ENCODE data around the gene BEST4. TPM values are rescaled to one million over a fixed set of nuclear protein-coding genes. Genes with fewer than 3 reads are reported as not detected.

Gene BEST4
- total and polyA plus RNA-seq, 2 donors (not counting 3 experiments of a cell fraction or from before 2014, with no cell fraction given) = 0.21 TPM; not detected in 1

GRCh38 chr1:44821240-44821715, 33.3 kb upstream of the BEST4 start:
- BruUV-seq (replicated peaks) = no TSS peak
- Histone ChIP-seq H3K27me3 (ENCODE audit: control insufficient read depth in 2 of 2, insufficient read depth in 2 of 2, low read length in 2 of 2) (no peaks in the 10 kb centered on the region), H3K4me3 (replicated peaks in 1 of 3; ENCODE audit: insufficient read depth in 1 of 3, low read depth in 1 of 3, low read length in 3 of 3) (no peak overlapping the region), H3K9ac (replicated peaks; ENCODE audit: extremely low read depth, insufficient read depth, low read length) (no peak overlapping the region), H3K4me1 (ENCODE audit: control insufficient read depth, extremely low read depth, insufficient read depth, low read length) (peaks cover 10% of the 10 kb centered on the region), H3K79me2 (ENCODE audit: control insufficient read depth, insufficient read depth, low read length) (no peaks in the 10 kb centered on the region), H3K27ac (ENCODE audit: insufficient read depth, low read depth, low read length) (no peak overlapping the region), H2AFZ (ENCODE audit: low read depth, low read length) (no peak overlapping the region), H4K20me1 (replicated peaks; ENCODE audit: control insufficient read depth, extremely low read depth, insufficient read depth, low read length) (no peaks in the 10 kb centered on the region), H3K9me1 (replicated peaks; ENCODE audit: control insufficient read depth, extremely low read depth, insufficient read depth, low read length) (no peaks in the 10 kb centered on the region), H3K9me3 (replicated peaks; ENCODE audit: control insufficient read depth, insufficient read depth, low read length) (no peaks in the 10 kb centered on the region), H3K4me2 (ENCODE audit: insufficient read depth, low read length) (no peak overlapping the region), H3K36me3 (ENCODE audit: control insufficient read depth in 2 of 2, extremely low read depth in 1 of 2, insufficient read depth in 2 of 2, low read length in 2 of 2) (no peaks in the 10 kb centered on the region)
- ChIA-PET CTCF (interaction anchor here (0.7 to 7.1 kb wide), 7 partner anchors 12 to 193 kb away, joined by 3 to 57 read pairs (median 6); partner anchors contain the start of genes BEST4, BTBD19 and PLK3), POLR2A (interaction anchor here (0.5 to 7.3 kb wide), 4 partner anchors 13 to 46 kb away, joined by 3 to 97 read pairs (median 6); partner anchors contain the start of genes BTBD19, DYNLT4 and RPS8)
- no peak for FAIRE-seq
- DNase-seq (ENCODE audit: low read depth, low spot score) = no peak
- TF ChIP-seq JUN (IDR thresholded peaks at IDR 0.05; ENCODE audit: borderline replicate concordance, insufficient read depth, insufficient read length, low read depth) (no peak), MAX (IDR thresholded peaks at IDR 0.05; ENCODE audit: insufficient read depth, insufficient read length) (no peak)
- dilution Hi-C loops (cut with MboI; ENCODE audit: extremely low pct_ligation_motif_present, low sequenced_read_pairs) = no loop called here
- intact Hi-C loops (cut with micrococcal nuclease) = no loop called here

- Histone ChIP-seq H3K36me3 (ENCODE audit: control insufficient read depth in 2 of 2, extremely low read depth in 1 of 2, insufficient read depth in 2 of 2, low read length in 2 of 2) (peaks cover 2 to 3% of the 10 kb centered on the region in 2 experiments), H3K4me3 (replicated peaks in 1 of 3; ENCODE audit: insufficient read depth in 1 of 3, low read depth in 1 of 3, low read length in 3 of 3) (peak overlapping the region; percentile 5 to 29 (median 17)), H3K79me2 (ENCODE audit: control insufficient read depth, insufficient read depth, low read length) (no peaks in the 10 kb centered on the region), H3K4me2 (ENCODE audit: insufficient read depth, low read length) (peak overlapping the region; percentile 44), H3K27me3 (ENCODE audit: control insufficient read depth in 2 of 2, insufficient read depth in 2 of 2, low read length in 2 of 2) (no peaks in the 10 kb centered on the region), H3K9ac (replicated peaks; ENCODE audit: extremely low read depth, insufficient read depth, low read length) (peak overlapping the region; percentile 90), H3K27ac (ENCODE audit: insufficient read depth, low read depth, low read length) (peak overlapping the region; percentile 91), H2AFZ (ENCODE audit: low read depth, low read length) (peak overlapping the region; percentile 52), H3K9me1 (replicated peaks; ENCODE audit: control insufficient read depth, extremely low read depth, insufficient read depth, low read length) (no peaks in the 10 kb centered on the region), H3K4me1 (ENCODE audit: control insufficient read depth, extremely low read depth, insufficient read depth, low read length) (peaks cover 10% of the 10 kb centered on the region), H4K20me1 (replicated peaks; ENCODE audit: control insufficient read depth, extremely low read depth, insufficient read depth, low read length) (no peaks in the 10 kb centered on the region), H3K9me3 (replicated peaks; ENCODE audit: control insufficient read depth, insufficient read depth, low read length) (no peaks in the 10 kb centered on the region)
- TF ChIP-seq POLR2A (IDR thresholded peaks at IDR 0.05; ENCODE audit: low read depth, low read length) (no peak), EZH2 (IDR thresholded peaks at IDR 0.05; ENCODE audit: borderline replicate concordance, low read depth, low read length, severe bottlenecking) (no peak), GATA2 (IDR thresholded peaks at IDR 0.05; ENCODE audit: insufficient read depth, insufficient read length, low read depth, low read length) (no peak), FOS (IDR thresholded peaks at IDR 0.05; ENCODE audit: borderline replicate concordance, insufficient read depth, low read length) (no peak), CTCF (IDR thresholded peaks at IDR 0.05; ENCODE audit: extremely low read depth in 1 of 2, insufficient read depth in 1 of 2, low read depth in 1 of 2, low read length in 2 of 2) (no peak), JUN (IDR thresholded peaks at IDR 0.05; ENCODE audit: borderline replicate concordance, insufficient read depth, insufficient read length, low read depth) (no peak), POLR2AphosphoS5 (IDR thresholded peaks at IDR 0.05; ENCODE audit: insufficient read depth, low read depth, low read length) (no peak), MAX (IDR thresholded peaks at IDR 0.05; ENCODE audit: insufficient read depth, insufficient read length) (no peak), MYC (IDR thresholded peaks at IDR 0.05; ENCODE audit: low read depth, low read length) (no peak)
- ChIA-PET CTCF (interaction anchor here (0.7 to 7.1 kb wide), 6 partner anchors 12 to 194 kb away, joined by 3 to 57 read pairs (median 9); partner anchors contain the start of genes BEST4, BTBD19 and PLK3), POLR2A (interaction anchor here (1.6 to 7.3 kb wide), 4 partner anchors 12 to 45 kb away, joined by 3 to 97 read pairs (median 28); partner anchors contain the start of genes BTBD19, DYNLT4, PLK3 and RPS8)
- dilution Hi-C loops (cut with MboI; ENCODE audit: extremely low pct_ligation_motif_present, low sequenced_read_pairs) = no loop called here
- no TSS peak for BruUV-seq (replicated peaks)
- intact Hi-C loops (cut with micrococcal nuclease) = no loop called here
- FAIRE-seq = no peak
- no peak for DNase-seq (ENCODE audit: low read depth, low spot score)
Measured at GRCh38 chr1:44820328-44821239, 32.6 kb upstream of the BEST4 start.

Measured in endothelial cell of umbilical vein (primary cell).